Cortex of kidney (tissue), 1 donor: ENCODE results near the gene CHI3L1.

Experiments used
- DNase-seq: peaks from one replicate; lab custom pipeline; 2025; lab: John Stamatoyannopoulos, UW

CHI3L1 gene

DNA sequence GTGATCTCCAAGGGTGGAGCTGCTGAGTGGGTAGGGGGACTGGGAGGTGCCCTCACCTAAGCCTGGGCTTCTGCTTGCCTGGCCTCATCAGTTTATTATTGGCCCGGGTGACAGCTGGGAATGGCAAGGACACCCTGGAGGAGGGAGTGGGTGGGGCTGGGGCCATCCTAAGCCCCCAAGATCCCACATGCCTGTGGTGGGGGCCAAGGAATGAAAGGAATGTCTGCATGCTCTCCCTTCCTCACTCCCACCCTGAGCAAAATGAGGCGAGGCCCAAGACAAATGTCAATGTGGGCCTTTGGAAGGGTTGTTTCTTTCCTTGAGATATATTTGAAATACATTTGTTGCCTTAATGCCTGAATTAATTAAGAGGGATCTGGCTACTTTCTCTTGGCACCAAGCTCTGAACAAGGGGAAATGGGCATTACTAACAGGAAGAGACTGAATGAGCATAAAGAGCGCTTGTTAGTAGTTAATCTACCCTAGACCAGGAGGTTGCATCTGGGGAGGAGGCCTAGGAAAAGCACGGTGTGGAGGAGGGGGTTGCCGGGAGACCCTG, 19.7 kb upstream of the CHI3L1 start:
- no peak for DNase-seq

GRCh38 chr1:203204756-203205155, 18.3 kb upstream of the CHI3L1 start:
- DNase-seq: no peak

GRCh38 chr1:203202431-203203245, 16.1 kb upstream of the CHI3L1 start:
- DNase-seq: no peak

DNA sequence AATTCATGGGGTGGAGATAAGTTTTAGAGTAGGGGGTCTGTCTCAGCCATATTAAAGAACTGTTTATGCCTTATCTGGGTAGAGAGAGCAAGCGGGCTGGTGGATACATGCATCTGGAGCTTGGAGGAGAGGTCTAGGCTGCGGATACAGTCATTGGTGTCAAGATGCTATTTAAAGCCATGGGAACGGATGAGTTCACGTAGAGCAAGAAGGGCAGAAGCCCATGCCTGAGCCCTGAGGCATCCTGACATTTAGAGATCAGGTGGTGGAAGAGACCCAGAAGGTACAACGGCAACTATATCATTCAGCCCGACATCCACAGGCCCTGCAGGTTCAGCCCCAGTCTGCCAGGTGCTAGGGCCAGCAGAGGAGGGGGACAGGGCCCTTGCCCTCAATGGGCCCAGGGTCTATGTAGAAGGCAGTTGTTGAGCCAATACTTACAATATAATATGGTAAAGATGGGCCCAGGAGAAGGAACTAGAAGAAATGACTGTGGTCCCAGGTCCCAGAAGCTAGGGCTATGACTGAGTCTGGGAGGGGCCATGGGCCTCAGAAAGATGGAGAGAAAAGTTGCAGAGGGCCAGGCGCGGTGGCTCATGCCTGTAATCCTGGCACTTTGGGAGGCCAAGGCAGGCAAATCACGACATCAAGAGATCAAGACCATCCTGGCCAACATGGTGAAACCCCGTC, 15.2 kb upstream of the CHI3L1 start:
- no peak for DNase-seq

DNA sequence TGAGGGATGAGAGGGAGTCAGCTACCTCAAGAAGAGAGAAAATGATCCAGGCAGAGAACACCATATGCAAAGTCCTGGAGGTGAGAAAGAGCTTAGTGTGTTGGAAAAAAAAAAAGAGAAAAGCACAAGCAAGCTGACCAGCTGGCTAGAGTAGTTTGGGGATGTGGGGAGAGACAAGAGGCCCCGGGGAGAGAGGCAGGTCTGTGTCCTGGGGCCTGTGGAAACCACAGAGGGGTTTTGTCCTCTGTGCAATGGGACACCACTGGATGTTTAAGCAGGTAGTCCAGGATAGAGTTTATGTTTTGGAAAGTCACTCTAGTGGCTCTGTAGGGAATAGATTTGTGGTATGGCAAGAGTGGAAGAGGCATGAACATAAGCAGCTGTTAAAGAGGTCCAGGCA, 14.4 kb upstream of the CHI3L1 start:
- DNase-seq: no peak

DNA sequence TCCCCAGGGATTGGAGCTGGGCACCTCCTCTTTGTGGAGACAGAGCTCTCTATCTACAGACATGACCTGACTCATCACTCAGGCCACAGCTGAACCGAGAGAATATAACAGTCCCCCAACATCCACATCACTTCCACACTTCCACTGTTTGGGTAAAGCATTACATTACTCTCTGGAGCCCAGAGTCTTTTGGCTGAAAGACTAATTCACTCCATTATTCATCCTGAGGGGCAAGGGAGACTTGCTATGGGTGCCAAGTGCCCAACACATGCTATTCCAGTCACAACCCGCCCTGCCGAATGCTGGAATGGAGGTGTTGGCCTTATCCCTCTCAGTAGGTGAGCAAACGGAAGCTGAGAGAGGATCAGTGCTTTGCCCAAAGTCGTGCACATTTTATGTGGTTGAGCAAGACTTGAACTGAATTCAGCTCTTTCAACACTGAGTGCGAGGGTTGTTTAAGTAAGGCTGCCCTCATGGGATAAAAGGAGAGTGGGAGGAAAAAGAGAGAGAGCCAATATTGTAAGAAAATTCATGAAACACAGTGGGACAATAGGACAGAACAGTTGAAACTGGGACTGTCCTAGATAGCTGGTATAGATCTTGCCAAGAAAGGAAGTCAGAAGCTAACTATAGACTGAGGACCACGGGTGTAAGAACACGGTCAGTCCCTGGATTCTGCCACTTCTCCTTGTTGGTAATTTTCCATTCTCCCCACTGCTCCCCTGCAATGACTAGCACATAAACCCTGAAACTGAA, 13.5 kb upstream of the CHI3L1 start:
- DNase-seq: no peak

- no peak for DNase-seq
These were observed 12.9 kb upstream of the CHI3L1 start for GRCh38 chr1:203199481-203199815.

DNA sequence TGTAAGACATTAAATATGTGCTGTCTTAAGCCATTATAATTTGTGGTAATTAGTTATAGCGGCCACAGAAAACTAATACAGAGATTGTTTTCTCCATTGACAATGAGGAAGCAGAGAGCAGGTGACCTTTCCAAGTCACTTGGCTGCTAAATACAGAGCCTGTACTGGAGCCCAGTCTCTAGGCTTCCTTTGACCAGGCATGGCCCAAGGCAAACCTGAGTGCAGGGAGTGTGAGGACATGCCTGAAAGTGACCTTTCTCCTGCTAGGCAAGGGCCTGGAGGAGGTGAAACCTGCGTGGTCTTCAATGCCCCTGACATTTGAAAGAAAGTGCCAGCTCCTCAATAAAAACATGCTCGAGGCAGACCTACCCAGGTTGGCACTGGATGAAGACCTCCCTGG, 12.5 kb upstream of the CHI3L1 start:
- DNase-seq: no peak

DNA sequence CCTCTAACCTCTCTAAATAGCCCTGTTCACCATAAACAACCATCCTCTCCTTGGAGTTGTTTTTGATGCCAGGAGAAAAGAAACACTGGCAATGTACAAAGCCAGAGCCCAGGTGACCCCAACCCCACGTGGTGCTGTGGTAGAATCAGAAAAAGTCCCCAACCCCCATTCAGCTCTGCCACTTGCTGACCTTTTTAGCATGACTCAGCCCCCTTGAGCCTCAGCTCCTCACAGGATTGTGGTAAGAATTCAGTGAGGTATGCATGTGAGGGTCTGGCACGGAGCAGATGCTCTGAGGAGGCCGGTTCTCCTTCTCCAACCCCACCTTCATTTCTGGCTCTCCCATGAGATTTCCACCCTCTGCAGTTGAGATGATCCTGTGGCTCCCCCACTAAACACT, 11.1 kb upstream of the CHI3L1 start:
- no peak for DNase-seq

DNA sequence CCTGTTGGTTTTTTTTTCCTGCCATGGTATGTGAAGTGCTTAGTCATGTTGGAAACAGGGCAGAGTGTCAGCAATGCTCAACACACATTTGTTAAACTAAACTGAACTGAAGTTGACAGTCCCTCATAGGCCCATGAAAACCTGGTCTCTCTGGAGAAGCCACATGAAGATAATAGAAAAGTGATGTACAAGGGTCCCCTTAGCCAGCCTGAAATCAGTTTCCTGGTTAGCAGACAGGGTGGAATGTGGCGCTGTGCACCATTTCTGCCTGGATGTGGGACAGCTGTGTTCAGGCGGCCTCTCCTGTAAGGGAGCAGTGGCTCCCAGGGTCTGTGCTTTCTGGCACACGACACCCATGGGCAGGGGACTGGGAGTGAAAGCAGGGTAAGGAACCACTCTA, 9.9 kb upstream of the CHI3L1 start:
- no peak for DNase-seq

GRCh38 chr1:203190949-203191348, 4.4 kb upstream of the CHI3L1 start:
- DNase-seq: no peak

DNA sequence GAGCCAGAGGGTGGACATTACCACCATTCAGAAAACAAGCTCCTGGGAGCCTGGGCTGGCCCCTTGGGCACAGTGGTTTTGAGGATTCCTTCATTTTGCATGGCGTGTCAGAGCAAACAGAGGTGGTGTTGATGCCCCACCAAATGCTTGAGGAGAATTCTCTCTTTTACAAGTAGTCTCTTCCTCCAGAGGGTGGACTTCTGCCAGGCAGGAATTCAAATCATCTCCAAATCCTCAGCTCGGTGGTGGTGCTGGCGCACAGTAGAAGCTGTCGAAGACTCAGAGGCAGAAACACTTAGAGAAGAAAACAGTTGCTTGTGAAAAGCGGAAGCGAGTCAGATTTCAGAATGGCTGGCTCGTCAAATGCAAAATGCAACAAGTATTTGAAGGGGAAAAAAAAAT, 3.4 kb upstream of the CHI3L1 start:
- DNase-seq: no peak

DNA sequence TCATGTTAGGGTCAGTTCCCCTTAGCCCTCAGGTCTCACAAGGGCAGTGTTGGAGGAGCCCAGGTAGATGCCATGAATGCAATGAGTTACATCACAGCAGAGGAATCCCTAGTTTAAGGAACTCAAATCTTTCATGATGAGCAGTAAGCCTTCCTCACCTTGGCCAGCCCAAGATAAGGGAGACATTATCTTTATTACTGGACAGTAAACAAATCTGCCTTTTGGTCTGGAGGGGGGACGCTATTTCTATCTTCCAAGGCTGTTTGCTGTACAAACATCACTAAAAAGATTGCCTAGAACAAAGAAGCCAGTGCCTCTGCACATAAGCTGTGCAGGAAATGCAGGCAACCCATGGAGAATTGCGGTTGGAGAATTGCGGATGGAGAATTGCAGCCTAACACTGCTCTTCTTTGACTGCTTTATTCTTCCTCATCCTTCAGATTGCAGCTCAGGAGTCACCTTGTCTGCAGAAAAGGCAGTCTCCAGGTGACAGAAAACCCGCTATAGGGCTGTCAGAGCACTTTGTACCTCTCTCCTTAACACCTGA, 2.3 kb upstream of the CHI3L1 start:
- DNase-seq: no peak

- no peak for DNase-seq
These were observed 1.3 kb upstream of the CHI3L1 start for GRCh38 chr1:203187689-203188264.

DNA sequence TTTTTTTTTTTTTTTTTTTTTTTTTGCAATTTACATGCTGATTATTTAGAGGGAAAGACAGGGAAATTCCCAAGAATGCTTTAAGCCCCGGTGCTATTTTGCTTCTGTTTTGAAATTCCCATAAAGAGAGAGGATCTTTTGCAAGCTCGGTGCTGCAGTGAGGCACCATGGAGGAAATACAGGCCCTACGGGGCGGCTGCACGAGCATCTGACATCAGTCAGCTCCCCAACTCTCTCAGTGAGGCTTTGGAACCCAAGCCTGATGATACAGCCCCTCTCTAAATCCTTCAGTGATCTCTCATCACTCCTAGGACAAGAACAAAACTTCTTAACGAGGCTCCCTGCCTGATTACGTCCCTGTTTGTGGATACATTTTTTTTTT, 791 bp upstream of the CHI3L1 start:
- DNase-seq: no peak

- no peak for DNase-seq
These were observed 436 bp downstream of the CHI3L1 start for GRCh38 chr1:203186091-203186445.

DNA sequence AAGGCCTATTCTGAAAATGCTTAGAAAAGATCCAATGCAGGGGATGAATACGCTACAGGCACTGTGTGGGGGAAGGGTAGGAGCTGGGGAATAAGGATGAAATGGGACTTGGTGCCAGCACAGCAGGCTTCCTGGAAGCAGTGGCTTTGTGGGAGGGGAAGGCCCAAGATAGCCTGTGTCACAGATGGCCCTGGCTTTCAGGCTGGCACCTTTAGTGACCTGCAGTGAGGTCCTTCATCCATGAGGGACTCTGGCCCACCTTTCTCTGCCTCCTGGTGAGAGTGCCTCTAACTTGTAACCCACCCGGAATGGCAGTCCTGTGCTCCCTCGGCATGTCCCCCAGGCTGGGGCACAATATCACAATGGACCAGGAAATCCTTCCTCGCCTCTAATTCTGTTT, 919 bp downstream of the CHI3L1 start:
- DNase-seq: no peak

- DNase-seq: no peak
These were observed 1.4 kb downstream of the CHI3L1 start for GRCh38 chr1:203185061-203185461.

- no peak for DNase-seq
These were observed 2.0 kb downstream of the CHI3L1 start for GRCh38 chr1:203184467-203184866.

- DNase-seq: no peak
These were observed 2.7 kb downstream of the CHI3L1 start for GRCh38 chr1:203183828-203184227.

- DNase-seq: no peak
These were observed 4.0 kb downstream of the CHI3L1 start for GRCh38 chr1:203182387-203182953.
